ENCODE data around the gene CYTH4. TPM values are rescaled to one million over a fixed set of nuclear protein-coding genes. Genes with fewer than 3 reads are reported as not detected.

CYTH4 gene
- total and polyA plus RNA-seq, 2 of the 13 experiments (the other 11 are each of a cell fraction or from before 2014, with no cell fraction given), result not detected

GRCh38 chr22:37281195-37281594 is 1.1 kb upstream of the CYTH4 start (continued):
- TF ChIP-seq PRDM15 (CRISPR knock-in tag; IDR thresholded peaks at IDR 0.05), result no peak
- TF ChIP-seq MLXIP (CRISPR knock-in tag; IDR thresholded peaks at IDR 0.05; ENCODE audit: borderline replicate concordance), result no peak
- no peak for TF ChIP-seq ZMAT3 (CRISPR knock-in tag; conservative IDR thresholded peaks at IDR 0.05)
- TF ChIP-seq ZBTB26 (CRISPR knock-in tag; IDR thresholded peaks at IDR 0.05; ENCODE audit: borderline replicate concordance), result no peak
